Effector memory CD4-positive, alpha-beta T cell (primary cell): ENCODE results near the gene NLRC5.
"Not testable (repeated sequence)": the region's sequence is repeated elsewhere in the genome, so short reads cannot be mapped to it uniquely, and the experiment has no call there.

Experiments used
- DNase-seq, 3 donors: peaks; one replicate each; pipeline ENCODE4 v3.0.0-alpha.2; 2020
- H3K27ac ChIP-seq: 2 replicates; pipeline ENCODE4 v1.7.0; 2013; ENCODE audit warnings: mild to moderate bottlenecking, low read length, moderate library complexity; ENCODE audit not compliant: insufficient read depth, poor library complexity, severe bottlenecking
- H3K27me3 ChIP-seq: replicated peaks from 2 replicates; pipeline ENCODE4 v1.7.0; 2013; ENCODE audit warnings: mild to moderate bottlenecking, low read length; ENCODE audit not compliant: insufficient read depth, control insufficient read depth, poor library complexity, severe bottlenecking
- H3K36me3 ChIP-seq: 2 replicates; pipeline ENCODE4 v1.7.0; 2013; ENCODE audit warnings: mild to moderate bottlenecking, low read length, moderate library complexity; ENCODE audit not compliant: control insufficient read depth, insufficient read depth
- H3K4me1 ChIP-seq: 2 replicates; pipeline ENCODE4 v1.7.0; 2013; ENCODE audit warnings: low read length, mild to moderate bottlenecking; ENCODE audit not compliant: control insufficient read depth, insufficient read depth, poor library complexity, severe bottlenecking
- H3K4me3 ChIP-seq: 2 replicates; pipeline ENCODE4 v1.7.0; 2013; ENCODE audit warnings: low read length, low read depth, mild to moderate bottlenecking; ENCODE audit not compliant: insufficient read depth, poor library complexity, severe bottlenecking
- H3K9me3 ChIP-seq: 2 replicates; pipeline ENCODE4 v1.7.0; 2013; ENCODE audit warnings: mild to moderate bottlenecking, low read length, moderate library complexity; ENCODE audit not compliant: control insufficient read depth

Gene NLRC5

GRCh38 chr16:56973294-56973689 lies 16.1 kb upstream of the NLRC5 start:
- no peak for DNase-seq
- Histone ChIP-seq H3K4me3 (no peak overlapping the region), H3K27me3 (no peaks in the 10 kb centered on the region), H3K27ac (no peak overlapping the region), H3K36me3 (no peaks in the 10 kb centered on the region), H3K9me3 (no peaks in the 10 kb centered on the region), H3K4me1 (no peaks in the 10 kb centered on the region)

GRCh38 chr16:56973899-56974298 lies 15.5 kb upstream of the NLRC5 start:
- not testable (repeated sequence) for DNase-seq, H3K4me3 ChIP-seq, H3K27ac ChIP-seq, H3K27me3 ChIP-seq, H3K36me3 ChIP-seq, H3K4me1 ChIP-seq, H3K9me3 ChIP-seq

GRCh38 chr16:56974549-56975300 lies 14.6 kb upstream of the NLRC5 start:
- no peaks in the 10 kb centered on the region for H3K4me1 ChIP-seq

GRCh38 chr16:56975714-56976113 lies 13.6 kb upstream of the NLRC5 start:
- H3K27me3 ChIP-seq: no peaks in the 10 kb centered on the region
- no peak overlapping the region for H3K4me3 ChIP-seq
- H3K27ac ChIP-seq: no peak overlapping the region
- no peaks in the 10 kb centered on the region for H3K9me3 ChIP-seq
- no peak for DNase-seq
- no peaks in the 10 kb centered on the region for H3K36me3 ChIP-seq
- no peaks in the 10 kb centered on the region for H3K4me1 ChIP-seq

More at GRCh38 chr16:56974549-56975300, 14.6 kb upstream of the NLRC5 start:
- Histone ChIP-seq H3K27me3 (no peaks in the 10 kb centered on the region), H3K9me3 (no peaks in the 10 kb centered on the region), H3K36me3 (no peaks in the 10 kb centered on the region), H3K4me3 (no peak overlapping the region), H3K27ac (no peak overlapping the region)
- no peak for DNase-seq

GRCh38 chr16:56977216-56977615 lies 12.1 kb upstream of the NLRC5 start:
- no peak overlapping the region for H3K27ac ChIP-seq
- H3K4me3 ChIP-seq: no peak overlapping the region
- DNase-seq: no peak
- no peaks in the 10 kb centered on the region for H3K9me3 ChIP-seq
- no peaks in the 10 kb centered on the region for H3K27me3 ChIP-seq
- no peaks in the 10 kb centered on the region for H3K4me1 ChIP-seq
- peaks cover 3% of the 10 kb centered on the region for H3K36me3 ChIP-seq

- Histone ChIP-seq H3K4me1 (peaks cover 2% of the 10 kb centered on the region), H3K27ac (no peak overlapping the region), H3K27me3 (no peaks in the 10 kb centered on the region), H3K36me3 (peaks cover 8% of the 10 kb centered on the region), H3K9me3 (no peaks in the 10 kb centered on the region), H3K4me3 (no peak overlapping the region)
- DNase-seq: no peak
Observed at GRCh38 chr16:56977823-56978430, 11.4 kb upstream of the NLRC5 start.

- Histone ChIP-seq H3K36me3 (peaks cover 19% of the 10 kb centered on the region), H3K27me3 (no peaks in the 10 kb centered on the region), H3K4me1 (peaks cover 14% of the 10 kb centered on the region), H3K9me3 (no peaks in the 10 kb centered on the region), H3K4me3 (no peak overlapping the region), H3K27ac (no peak overlapping the region)
- DNase-seq: no peak
Observed at GRCh38 chr16:56980201-56980535, 9.2 kb upstream of the NLRC5 start.

- Histone ChIP-seq H3K27ac (no peak overlapping the region), H3K4me1 (peaks cover 22% of the 10 kb centered on the region), H3K9me3 (no peaks in the 10 kb centered on the region), H3K4me3 (no peak overlapping the region), H3K36me3 (peaks cover 19% of the 10 kb centered on the region), H3K27me3 (no peaks in the 10 kb centered on the region)
- DNase-seq: no peak
Observed at GRCh38 chr16:56980792-56981724, 8.3 kb upstream of the NLRC5 start.

GRCh38 chr16:56981729-56982271 lies 7.6 kb upstream of the NLRC5 start:
- no peaks in the 10 kb centered on the region for H3K27me3 ChIP-seq
- H3K27ac ChIP-seq: no peak overlapping the region
- H3K4me1 ChIP-seq: peaks cover 28% of the 10 kb centered on the region
- H3K4me3 ChIP-seq: no peak overlapping the region
- no peaks in the 10 kb centered on the region for H3K9me3 ChIP-seq
- no peak for DNase-seq
- H3K36me3 ChIP-seq: peaks cover 19% of the 10 kb centered on the region
